ENCODE data around the gene ABCB9. TPM values are rescaled to one million over a fixed set of nuclear protein-coding genes. Genes with fewer than 3 reads are reported as not detected.
A peak's percentile ranks its signal among the peaks of the same experiment; 100 is the strongest.

Gene ABCB9
- total RNA-seq, 3 donors from 2014 or later, result 0.96 to 8.6 (median 6.2) TPM

- Histone ChIP-seq H3K27me3 (no peaks in the 10 kb centered on the region), H3K4me1 (no peaks in the 10 kb centered on the region), H3K27ac (no peak overlapping the region), H3K36me3 (no peaks in the 10 kb centered on the region), H3K9me3 (no peaks in the 10 kb centered on the region), H3K4me3 (no peak overlapping the region)
- no peak for TF ChIP-seq CTCF (IDR thresholded peaks at IDR 0.05)
- no peak for TF ChIP-seq POLR2A (IDR thresholded peaks at IDR 0.05)
- no peak for TF ChIP-seq POLR2AphosphoS5 (IDR thresholded peaks at IDR 0.05)
- intact Hi-C loops (cut with DNase I; ENCODE audit: low total_unique reads), result loop anchor here (10.0 kb wide), 1 partner anchor 161 kb away; no protein-coding TSS in a partner anchor
- no peak for DNase-seq (ENCODE audit: low spot score in 2 of 2)
Observed at GRCh38 chr12:122956035-122956434, 10.2 kb downstream of the ABCB9 start.

GRCh38 chr12:122955156-122955555 is 11.1 kb downstream of the ABCB9 start:
- Histone ChIP-seq H3K4me1 (peaks cover 4 to 5% of the 10 kb centered on the region in 2 donors), H3K27ac (no peak overlapping the region), H3K9me3 (no peaks in the 10 kb centered on the region), H3K27me3 (no peaks in the 10 kb centered on the region), H3K4me3 (no peak overlapping the region), H3K36me3 (no peaks in the 10 kb centered on the region)
- TF ChIP-seq CTCF (IDR thresholded peaks at IDR 0.05), result no peak
- TF ChIP-seq POLR2AphosphoS5 (IDR thresholded peaks at IDR 0.05), result no peak
- TF ChIP-seq POLR2A (IDR thresholded peaks at IDR 0.05), result no peak
- no peak for DNase-seq (ENCODE audit: low spot score in 2 of 2)
- intact Hi-C loops (cut with DNase I; ENCODE audit: low total_unique reads), result loop anchor here (10.0 kb wide), 1 partner anchor 160 kb away; no protein-coding TSS in a partner anchor

GRCh38 chr12:122951979-122952892 is 14.0 kb downstream of the ABCB9 start:
- H3K4me3 ChIP-seq, result no peak overlapping the region
- H3K9me3 ChIP-seq, result no peaks in the 10 kb centered on the region
- peak; percentile 66 to 76 for DNase-seq (ENCODE audit: low spot score in 2 of 2)
- TF ChIP-seq POLR2A (IDR thresholded peaks at IDR 0.05) (no peak), CTCF (IDR thresholded peaks at IDR 0.05) (peak; percentile 8 to 90 (median 89)), POLR2AphosphoS5 (IDR thresholded peaks at IDR 0.05) (peak in 1 of 3 donors; percentile 28)
- no peaks in the 10 kb centered on the region for H3K27me3 ChIP-seq
- intact Hi-C loops (cut with DNase I; ENCODE audit: low total_unique reads), result loop anchor here (10.0 kb wide), 1 partner anchor 157 kb away; no protein-coding TSS in a partner anchor
- H3K27ac ChIP-seq, result no peak overlapping the region
- H3K36me3 ChIP-seq, result no peaks in the 10 kb centered on the region
- peaks cover 10 to 14% of the 10 kb centered on the region in 2 donors for H3K4me1 ChIP-seq

GRCh38 chr12:122951406-122951805 is 14.9 kb downstream of the ABCB9 start:
- no peak overlapping the region for H3K27ac ChIP-seq
- intact Hi-C loops (cut with DNase I; ENCODE audit: low total_unique reads), result loop anchor here (10.0 kb wide), 1 partner anchor 157 kb away; no protein-coding TSS in a partner anchor
- no peak for TF ChIP-seq POLR2AphosphoS5 (IDR thresholded peaks at IDR 0.05)
- TF ChIP-seq CTCF (IDR thresholded peaks at IDR 0.05), result no peak
- TF ChIP-seq POLR2A (IDR thresholded peaks at IDR 0.05), result no peak

More at GRCh38 chr12:122951406-122951805, 14.9 kb downstream of the ABCB9 start:
- Histone ChIP-seq H3K4me3 (no peak overlapping the region), H3K27me3 (no peaks in the 10 kb centered on the region), H3K9me3 (no peaks in the 10 kb centered on the region), H3K36me3 (no peaks in the 10 kb centered on the region), H3K4me1 (peaks cover 13 to 20% of the 10 kb centered on the region in 2 donors)
- no peak for DNase-seq (ENCODE audit: low spot score in 2 of 2)
